Brain microvascular endothelial cell (primary cell): ENCODE data around the gene PYCR2.

Source experiments
- DNase-seq: peaks from one replicate; pipeline ENCODE4 v3.0.0-alpha.2; 2020
- H3K27ac ChIP-seq: fragments of 250-450 bp; sonication (Bioruptor Pico); 2 replicates; pipeline ENCODE4 v1.5.1; 2020; ENCODE audit warnings: mild to moderate bottlenecking, moderate library complexity
- H3K27me3 ChIP-seq: fragments of 250-450 bp; sonication (Bioruptor Pico); replicated peaks from 2 replicates; pipeline ENCODE4 v1.5.1; 2020; ENCODE audit warnings: mild to moderate bottlenecking
- H3K36me3 ChIP-seq: fragments of 250-450 bp; sonication (Bioruptor Pico); replicated peaks from 2 replicates; pipeline ENCODE4 v1.5.1; 2020; ENCODE audit warnings: mild to moderate bottlenecking
- H3K4me3 ChIP-seq: 2 replicates; pipeline ENCODE4 v1.5.1; 2011; ENCODE audit warnings: low read depth, mild to moderate bottlenecking, control low read depth, low read length, moderate library complexity
- in situ Hi-C: cut with HindIII; loops from 2 replicates; pipeline ENCODE4 v1.10.0; 2017; ENCODE audit warnings: low sequenced_read_pairs, low pct_ligation_motif_present
- TF ChIP-seq, protein P1 (sequence below): IDR thresholded peaks from 2 replicates; pipeline ENCODE4 v1.5.1; 2011; ENCODE audit warnings: low read depth, mild to moderate bottlenecking, moderate library complexity, low read length, control low read depth, inconsistent platforms; ENCODE audit errors: missing control alignments

The PYCR2 gene

DNA sequence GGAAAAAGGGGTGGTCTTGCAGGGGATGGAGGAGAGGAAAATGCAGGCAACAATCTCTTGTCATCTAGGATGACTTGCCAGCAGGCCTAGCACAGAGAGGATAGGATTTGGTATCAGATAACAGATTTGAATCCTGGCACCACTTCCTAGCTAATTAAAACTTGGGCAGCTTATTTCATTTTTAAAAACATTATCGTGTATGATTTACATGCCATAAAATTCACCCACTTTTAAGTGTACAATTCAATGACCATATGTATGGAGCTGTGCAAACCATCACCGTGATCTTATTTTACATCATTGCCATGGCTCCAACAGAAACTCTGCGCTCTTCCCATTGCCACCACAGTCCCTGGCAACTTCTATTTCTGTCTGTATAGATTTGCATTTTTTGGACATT, 6.9 kb downstream of the PYCR2 start:
- no peak for DNase-seq
- TF ChIP-seq, protein P1, sequence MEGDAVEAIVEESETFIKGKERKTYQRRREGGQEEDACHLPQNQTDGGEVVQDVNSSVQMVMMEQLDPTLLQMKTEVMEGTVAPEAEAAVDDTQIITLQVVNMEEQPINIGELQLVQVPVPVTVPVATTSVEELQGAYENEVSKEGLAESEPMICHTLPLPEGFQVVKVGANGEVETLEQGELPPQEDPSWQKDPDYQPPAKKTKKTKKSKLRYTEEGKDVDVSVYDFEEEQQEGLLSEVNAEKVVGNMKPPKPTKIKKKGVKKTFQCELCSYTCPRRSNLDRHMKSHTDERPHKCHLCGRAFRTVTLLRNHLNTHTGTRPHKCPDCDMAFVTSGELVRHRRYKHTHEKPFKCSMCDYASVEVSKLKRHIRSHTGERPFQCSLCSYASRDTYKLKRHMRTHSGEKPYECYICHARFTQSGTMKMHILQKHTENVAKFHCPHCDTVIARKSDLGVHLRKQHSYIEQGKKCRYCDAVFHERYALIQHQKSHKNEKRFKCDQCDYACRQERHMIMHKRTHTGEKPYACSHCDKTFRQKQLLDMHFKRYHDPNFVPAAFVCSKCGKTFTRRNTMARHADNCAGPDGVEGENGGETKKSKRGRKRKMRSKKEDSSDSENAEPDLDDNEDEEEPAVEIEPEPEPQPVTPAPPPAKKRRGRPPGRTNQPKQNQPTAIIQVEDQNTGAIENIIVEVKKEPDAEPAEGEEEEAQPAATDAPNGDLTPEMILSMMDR: no peak

DNA sequence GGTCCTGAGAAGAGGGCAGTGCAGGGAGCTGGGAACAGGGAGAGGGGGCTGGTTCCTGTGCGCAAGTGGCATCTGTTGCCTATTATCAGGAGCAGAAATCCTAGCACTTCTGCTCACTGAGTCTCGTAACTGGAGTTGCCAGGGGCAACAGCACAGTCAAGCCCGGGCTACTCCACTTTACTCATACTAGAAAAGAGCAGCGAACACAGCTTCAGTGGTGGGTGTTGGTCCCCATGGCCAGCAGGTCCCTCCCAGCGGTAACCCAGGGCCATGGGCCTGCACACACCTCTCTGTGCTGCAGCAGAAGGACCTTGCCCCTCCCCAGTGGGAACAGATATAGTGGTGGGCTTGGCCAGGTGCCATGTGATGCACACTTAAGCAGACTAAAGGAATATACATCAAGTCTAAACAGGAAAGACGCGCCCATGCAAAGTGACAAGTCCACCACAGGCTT, 8.5 kb downstream of the PYCR2 start:
- in situ Hi-C loops: no loop called here
- Histone ChIP-seq H3K36me3 (peaks cover 17% of the 10 kb centered on the region), H3K27ac (no peak overlapping the region), H3K4me3 (no peak overlapping the region), H3K27me3 (no peaks in the 10 kb centered on the region)
- TF ChIP-seq, protein P1: no peak
- no peak for DNase-seq

More for the DNA sequence above, 6.9 kb downstream of the PYCR2 start:
- no peak overlapping the region for H3K4me3 ChIP-seq
- peaks cover 30% of the 10 kb centered on the region for H3K36me3 ChIP-seq
- H3K27ac ChIP-seq: no peak overlapping the region
- no peaks in the 10 kb centered on the region for H3K27me3 ChIP-seq
- in situ Hi-C loops: no loop called here

DNA sequence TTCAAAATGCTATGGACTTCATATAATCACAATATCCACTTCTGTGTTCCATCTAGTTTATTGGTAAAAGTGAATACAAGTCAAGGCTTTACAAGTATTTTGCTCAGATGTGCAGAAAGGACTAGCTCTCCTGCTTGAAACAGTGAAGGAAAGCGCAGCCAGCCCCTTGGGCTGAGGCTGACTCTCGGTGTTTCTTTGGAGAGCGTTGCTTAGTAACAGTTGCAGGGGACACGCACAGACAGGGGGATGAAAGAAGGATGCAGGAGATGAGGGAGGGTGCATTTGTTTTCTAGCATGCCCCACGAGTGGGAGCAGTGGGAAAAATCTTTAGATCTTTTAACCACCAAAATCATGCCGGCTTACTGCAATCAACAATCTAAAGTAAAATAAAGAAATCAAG, 9.1 kb downstream of the PYCR2 start:
- TF ChIP-seq, protein P1: no peak
- peaks cover 15% of the 10 kb centered on the region for H3K36me3 ChIP-seq
- no peak overlapping the region for H3K27ac ChIP-seq
- DNase-seq: no peak
- H3K4me3 ChIP-seq: no peak overlapping the region
- in situ Hi-C loops: no loop called here
- no peaks in the 10 kb centered on the region for H3K27me3 ChIP-seq

DNA sequence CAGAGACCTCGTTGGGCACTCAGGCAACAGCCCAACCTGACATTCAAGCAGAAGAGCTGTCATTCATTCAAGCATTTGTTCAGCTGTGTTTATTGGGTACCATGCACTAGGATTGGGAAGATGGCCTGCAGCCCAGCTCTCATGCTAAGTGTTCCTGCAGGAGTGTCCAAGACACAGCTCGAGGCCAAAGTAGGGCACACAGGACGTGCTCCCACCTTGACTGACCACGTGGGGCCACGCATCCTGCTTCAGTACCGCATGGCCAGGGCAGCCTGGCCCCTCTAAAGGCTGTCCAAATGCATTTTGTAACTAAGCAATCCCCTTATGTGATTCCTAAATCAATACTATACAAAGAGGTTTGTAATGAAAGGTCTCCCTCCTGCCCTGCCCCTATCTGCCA, 9.7 kb downstream of the PYCR2 start:
- TF ChIP-seq, protein P1: no peak
- no peak for DNase-seq
- Histone ChIP-seq H3K36me3 (peaks cover 15% of the 10 kb centered on the region), H3K27ac (no peak overlapping the region), H3K27me3 (no peaks in the 10 kb centered on the region), H3K4me3 (no peak overlapping the region)
- in situ Hi-C loops: no loop called here

DNA sequence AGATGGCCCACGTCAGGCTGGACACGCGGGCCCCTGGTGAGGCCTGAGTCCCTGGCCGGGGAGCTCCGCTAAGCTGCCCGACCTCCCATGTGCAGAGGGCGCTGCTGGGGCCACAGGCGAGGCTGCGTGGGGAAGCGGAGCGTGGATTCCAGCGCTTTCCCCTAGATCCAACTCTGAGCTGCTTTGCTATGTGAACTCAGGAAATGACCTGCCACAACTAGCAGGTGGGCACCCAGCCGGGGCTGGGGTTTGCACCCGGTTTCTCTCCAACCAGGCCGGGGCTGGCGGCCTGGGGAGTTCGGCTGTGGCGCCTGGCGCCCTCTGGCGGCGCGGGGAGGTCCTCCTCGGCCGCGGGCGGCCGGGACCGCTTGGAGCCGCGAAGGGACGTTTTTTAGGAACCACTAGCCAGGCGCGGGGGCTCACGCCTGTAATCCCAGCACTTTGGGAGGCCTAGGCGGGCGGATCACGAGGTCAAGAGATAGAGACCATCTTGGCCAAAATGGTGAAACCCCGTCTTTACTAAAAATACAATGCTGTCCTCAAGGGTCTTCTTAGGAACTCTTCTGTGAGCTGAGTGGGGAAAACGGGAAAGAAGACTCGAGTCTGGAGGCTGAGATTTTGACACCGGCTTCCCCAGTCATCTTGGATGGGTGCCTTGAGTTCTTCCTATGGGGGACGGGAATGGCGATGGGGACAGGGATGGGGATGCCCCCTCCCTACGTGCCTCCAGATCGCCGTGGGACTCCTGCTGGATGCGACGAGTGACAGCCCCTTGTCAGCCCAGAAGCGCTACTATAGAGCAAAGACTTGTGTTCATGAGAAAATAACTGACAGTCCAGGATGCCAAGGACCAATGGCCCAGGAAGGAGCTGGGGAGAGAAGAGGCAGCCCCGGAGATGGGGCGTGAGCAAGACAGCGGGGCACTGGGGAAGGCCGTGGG, 12.6 kb downstream of the PYCR2 start:
- no peak overlapping the region for H3K27ac ChIP-seq
- H3K36me3 ChIP-seq: no peaks in the 10 kb centered on the region
- DNase-seq: peak; percentile 21
- peak overlapping the region; percentile 22 for H3K4me3 ChIP-seq
- in situ Hi-C loops: no loop called here
- no peaks in the 10 kb centered on the region for H3K27me3 ChIP-seq
- TF ChIP-seq, protein P1: peak; percentile 67
